Mucosa of descending colon (tissue), 3 donors: ENCODE results near the gene CUL7. TPM values are rescaled to one million over a fixed set of nuclear protein-coding genes. Genes with fewer than 3 reads are reported as not detected.

Source experiments
- ATAC-seq: fragments of 200-7000 bp; cut with Tn5 transposase; one replicate; pipeline ENCODE4 v1.9.1; 2020; ENCODE audit warnings: mild to moderate bottlenecking, moderate library complexity
- DNase-seq, 3 donors: peaks; one replicate each; pipeline ENCODE4 v3.0.0-alpha.2; 2020
- H3K36me3 ChIP-seq: fragments of 200-600 bp; one replicate; pipeline ENCODE4 v1.8.0; 2021; ENCODE audit warnings: low read depth, mild to moderate bottlenecking
- H3K4me1 ChIP-seq: fragments of 200-600 bp; one replicate; pipeline ENCODE4 v1.8.0; 2021; ENCODE audit warnings: low read depth, mild to moderate bottlenecking
- H3K4me3 ChIP-seq: fragments of 200-600 bp; one replicate; pipeline ENCODE4 v1.8.0; 2021; ENCODE audit warnings: mild to moderate bottlenecking
- H3K9me3 ChIP-seq: fragments of 200-600 bp; one replicate; pipeline ENCODE4 v1.8.0; 2021; ENCODE audit warnings: mild to moderate bottlenecking
- intact Hi-C, 2 donors: fragments of 100-400 bp; cut with DNase I in 1 of 2; cut with micrococcal nuclease in 1 of 2; formaldehyde crosslinking; loops; one replicate each; pipeline versions ENCODE4 v1.11.0 to v1.11.1; 2022; cut with DNase I, micrococcal nuclease
- total RNA-seq, 3 donors: library from RNA; stranded (reverse); fragmentation: NEBNext Ultra II Directional in 2 of 3; extraction: Animal tissue kit (Norgen Biotek cat#: 25700) in 2 of 3; gene quantifications; one replicate each; pipeline versions ENCODE4 v1.2.1 to v1.2.4, GENCODE V29; 2021 to 2023
- TF ChIP-seq, protein P1 (sequence below): fragments of 200-600 bp; IDR thresholded peaks from one replicate; pipeline ENCODE4 v1.8.0; 2022; ENCODE audit warnings: antibody characterized with exemption, mild to moderate bottlenecking
- donor health status: DM: no; HTN: no; CAD: no; lungs with moderate emphysema.
- donor health status: DM: no; HTN: no; CAD: no.
- donor health status: DM: no; HTN: yes; CAD: no.

The CUL7 gene
- total RNA-seq, 3 donors from 2014 or later: 15.1 to 16.2 (median 15.3) TPM

DNA sequence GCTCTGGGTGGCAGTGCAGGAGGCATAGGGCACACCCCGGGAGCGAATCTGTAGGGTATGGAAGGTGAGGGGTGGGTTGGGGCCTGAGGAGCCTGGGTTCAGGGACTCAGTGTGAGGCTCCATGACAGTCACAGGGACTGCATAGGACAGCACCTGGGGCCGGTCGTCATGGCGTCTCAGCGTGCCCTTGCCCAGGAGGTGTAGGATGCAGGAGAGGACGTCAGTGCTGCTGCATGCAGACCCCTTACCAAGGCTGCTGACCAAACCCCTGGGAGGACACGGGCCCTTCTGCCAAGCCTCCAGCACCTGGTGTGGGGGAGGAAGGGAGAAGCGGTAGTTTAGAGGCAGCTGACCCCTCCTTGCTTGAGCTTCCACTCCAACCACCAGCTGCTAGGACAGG, 15.9 kb downstream of the CUL7 start:
- H3K4me3 ChIP-seq: no peak overlapping the region

DNA sequence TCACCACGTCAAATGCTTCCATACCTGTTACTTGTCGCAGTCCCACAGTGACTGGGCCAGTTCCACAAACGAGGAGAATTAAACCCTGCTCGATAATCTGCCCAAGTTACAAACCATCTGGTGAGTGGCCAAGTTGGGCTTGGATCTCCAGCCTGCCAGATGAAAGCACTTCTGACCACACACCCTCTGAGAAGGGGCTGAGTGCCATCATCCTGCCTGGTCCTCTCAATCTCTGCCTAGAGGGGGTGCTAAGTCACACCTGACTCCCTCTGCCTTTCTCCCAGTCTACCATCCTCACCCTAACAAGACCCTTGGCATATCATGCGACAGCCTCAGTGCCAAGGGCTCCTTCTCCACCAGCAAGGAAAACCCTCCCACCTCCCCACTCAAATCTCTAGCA, 16.5 kb downstream of the CUL7 start:
- no peak overlapping the region for H3K4me3 ChIP-seq

More for the DNA sequence above, 15.9 kb downstream of the CUL7 start:
- intact Hi-C loops: no loop called here
- Histone ChIP-seq H3K9me3 (no peaks in the 10 kb centered on the region), H3K36me3 (no peaks in the 10 kb centered on the region), H3K4me1 (no peaks in the 10 kb centered on the region)
- DNase-seq (no peak), ATAC-seq (no peak)
- TF ChIP-seq, protein P1, sequence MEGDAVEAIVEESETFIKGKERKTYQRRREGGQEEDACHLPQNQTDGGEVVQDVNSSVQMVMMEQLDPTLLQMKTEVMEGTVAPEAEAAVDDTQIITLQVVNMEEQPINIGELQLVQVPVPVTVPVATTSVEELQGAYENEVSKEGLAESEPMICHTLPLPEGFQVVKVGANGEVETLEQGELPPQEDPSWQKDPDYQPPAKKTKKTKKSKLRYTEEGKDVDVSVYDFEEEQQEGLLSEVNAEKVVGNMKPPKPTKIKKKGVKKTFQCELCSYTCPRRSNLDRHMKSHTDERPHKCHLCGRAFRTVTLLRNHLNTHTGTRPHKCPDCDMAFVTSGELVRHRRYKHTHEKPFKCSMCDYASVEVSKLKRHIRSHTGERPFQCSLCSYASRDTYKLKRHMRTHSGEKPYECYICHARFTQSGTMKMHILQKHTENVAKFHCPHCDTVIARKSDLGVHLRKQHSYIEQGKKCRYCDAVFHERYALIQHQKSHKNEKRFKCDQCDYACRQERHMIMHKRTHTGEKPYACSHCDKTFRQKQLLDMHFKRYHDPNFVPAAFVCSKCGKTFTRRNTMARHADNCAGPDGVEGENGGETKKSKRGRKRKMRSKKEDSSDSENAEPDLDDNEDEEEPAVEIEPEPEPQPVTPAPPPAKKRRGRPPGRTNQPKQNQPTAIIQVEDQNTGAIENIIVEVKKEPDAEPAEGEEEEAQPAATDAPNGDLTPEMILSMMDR: no peak

DNA sequence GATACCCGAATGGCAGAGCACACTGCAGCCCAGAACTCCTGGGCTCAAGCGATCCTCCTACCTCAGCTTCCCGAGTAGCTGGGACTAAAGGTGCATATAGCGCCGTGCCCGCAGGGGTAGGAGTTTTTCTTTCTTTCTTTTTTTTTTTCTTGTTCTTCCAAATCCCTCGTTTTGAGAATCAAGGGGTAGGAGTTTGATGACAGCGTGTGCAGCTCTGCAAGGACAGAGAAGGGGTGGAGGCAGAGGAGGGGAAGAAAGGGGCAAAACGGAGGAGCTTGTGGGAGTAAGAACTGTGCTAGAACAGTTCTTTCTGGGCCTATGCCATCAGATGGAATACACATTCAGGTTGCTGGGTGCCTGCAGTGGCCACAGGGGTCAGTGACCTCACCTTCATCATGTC, 16.9 kb downstream of the CUL7 start:
- H3K4me1 ChIP-seq: no peaks in the 10 kb centered on the region
- intact Hi-C loops: no loop called here
- no peak for DNase-seq
- no peaks in the 10 kb centered on the region for H3K9me3 ChIP-seq
- TF ChIP-seq, protein P1: no peak
- no peak for ATAC-seq
- no peaks in the 10 kb centered on the region for H3K36me3 ChIP-seq
- no peak overlapping the region for H3K4me3 ChIP-seq

More for the DNA sequence above, 16.5 kb downstream of the CUL7 start:
- no peaks in the 10 kb centered on the region for H3K36me3 ChIP-seq
- ATAC-seq: no peak
- intact Hi-C loops: no loop called here
- TF ChIP-seq, protein P1: no peak
- no peaks in the 10 kb centered on the region for H3K9me3 ChIP-seq
- no peaks in the 10 kb centered on the region for H3K4me1 ChIP-seq
- DNase-seq: no peak

DNA sequence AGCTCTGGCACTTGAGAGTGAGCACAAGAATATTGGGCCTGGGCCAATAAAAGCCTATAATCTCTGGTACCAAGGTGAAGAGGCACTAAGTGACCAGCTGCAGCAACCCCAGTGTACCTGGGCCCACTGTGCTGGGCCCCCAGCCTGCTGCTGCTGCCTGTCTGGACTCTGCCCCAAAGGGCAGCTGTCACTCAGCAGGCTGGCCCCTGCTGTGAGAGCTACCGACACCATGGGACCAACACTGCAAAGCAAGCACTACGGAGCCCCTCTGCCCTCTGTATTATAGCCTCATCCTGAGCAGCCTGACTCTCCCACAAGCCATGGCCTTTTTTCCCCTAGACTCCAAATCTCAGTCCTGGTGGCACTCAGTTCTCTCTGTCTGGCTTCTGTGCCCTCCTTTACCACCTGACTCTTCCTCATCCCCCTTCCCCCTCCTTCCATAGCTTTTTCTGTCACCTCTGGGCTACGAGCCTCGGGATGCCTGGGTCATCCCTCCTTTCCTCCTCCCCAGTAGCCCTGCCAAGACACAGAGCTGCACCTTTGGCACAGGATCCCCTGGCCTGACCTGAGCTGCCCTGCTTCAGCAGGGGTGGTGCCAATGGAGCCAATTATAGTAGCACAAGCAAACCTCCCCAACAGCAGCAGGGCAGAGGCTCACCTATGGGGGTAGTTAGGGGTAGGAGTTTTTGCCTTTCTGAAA, 18.0 kb downstream of the CUL7 start:
- ATAC-seq: no peak
- DNase-seq: peak in 1 of 3 donors; percentile 15
- no peaks in the 10 kb centered on the region for H3K9me3 ChIP-seq
- no peak overlapping the region for H3K4me3 ChIP-seq
- TF ChIP-seq, protein P1: no peak
- intact Hi-C loops: no loop called here
- peaks cover 2% of the 10 kb centered on the region for H3K36me3 ChIP-seq
- H3K4me1 ChIP-seq: no peaks in the 10 kb centered on the region

DNA sequence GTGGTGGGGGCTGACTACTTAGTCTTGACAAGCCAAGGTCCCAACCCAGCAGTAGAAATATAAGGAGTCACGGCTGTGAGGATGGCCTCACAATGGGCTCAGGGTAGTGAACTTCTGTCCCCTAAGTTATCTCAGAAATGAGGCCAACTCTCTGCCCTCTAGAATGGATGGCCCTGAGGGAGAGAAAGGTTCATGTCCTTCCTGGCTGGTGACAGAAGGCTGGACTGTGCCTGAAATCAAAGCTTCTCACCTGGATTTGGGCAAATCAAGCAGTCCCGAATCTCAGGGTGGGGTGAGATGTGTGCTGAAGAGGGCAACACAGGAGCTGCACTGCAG, 19.5 kb downstream of the CUL7 start:
- Histone ChIP-seq H3K36me3 (peaks cover 2% of the 10 kb centered on the region), H3K9me3 (no peaks in the 10 kb centered on the region), H3K4me3 (no peak overlapping the region), H3K4me1 (no peaks in the 10 kb centered on the region)
- ATAC-seq: no peak
- no peak for DNase-seq
- TF ChIP-seq, protein P1: no peak
- intact Hi-C loops: no loop called here
